Adrenal gland (tissue), 5 donors: ENCODE measurements around the gene LRRC8E.

Experiments used
- CTCF ChIP-seq, 6 experiments: fragments of 450-650 bp in 4 of 6; fragments of 200-600 bp in 2 of 6; sonication (generic) in 1 of 6; IDR thresholded peaks; 1 replicate in 5 of 6; 2 replicates in 1 of 6; pipeline versions ENCODE4 v1.5.1 to v1.8.0; 2016 to 2021; ENCODE audit warnings: antibody characterized with exemption in 6 of 6, mild to moderate bottlenecking in 2 of 6, moderate library complexity in 1 of 6
- POLR2A ChIP-seq, 2 donors: fragments of 450-650 bp; IDR thresholded peaks; one replicate each; pipeline ENCODE4 v1.6.1; 2017; ENCODE audit warnings: antibody characterized with exemption in 2 of 2, mild to moderate bottlenecking in 2 of 2, moderate library complexity in 1 of 2
- donor health status: DM: no; HTN: no; CAD: no.

- TF ChIP-seq CTCF (IDR thresholded peaks at IDR 0.05) (no peak), POLR2A (IDR thresholded peaks at IDR 0.05) (no peak)
Observed at GRCh38 chr19:7874897-7875273, 13.4 kb upstream of the LRRC8E start.
